ENCODE results near the gene ZNF211.

The ZNF211 gene

DNA sequence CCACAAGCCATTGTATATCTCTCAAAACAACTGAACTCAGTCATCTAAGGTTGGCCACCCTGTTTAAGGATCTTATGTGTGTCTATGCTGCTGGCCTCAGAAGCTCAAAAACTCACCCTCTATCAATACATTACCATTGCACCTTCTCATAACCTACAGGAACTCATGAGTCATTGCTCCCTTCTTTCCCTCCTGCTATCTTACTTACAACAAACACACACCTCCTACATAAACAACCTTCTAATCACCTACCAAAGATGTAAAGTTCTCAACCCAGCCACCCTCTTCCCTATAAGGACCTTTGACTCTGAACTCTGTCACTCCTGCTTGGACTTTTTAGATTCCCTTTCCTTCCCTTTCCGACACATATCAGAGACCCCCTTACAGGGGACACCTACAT, 22.5 kb downstream of the ZNF211 start:
- DNase-seq (ENCODE audit: low read depth in 2 of 2) = no peak

DNA sequence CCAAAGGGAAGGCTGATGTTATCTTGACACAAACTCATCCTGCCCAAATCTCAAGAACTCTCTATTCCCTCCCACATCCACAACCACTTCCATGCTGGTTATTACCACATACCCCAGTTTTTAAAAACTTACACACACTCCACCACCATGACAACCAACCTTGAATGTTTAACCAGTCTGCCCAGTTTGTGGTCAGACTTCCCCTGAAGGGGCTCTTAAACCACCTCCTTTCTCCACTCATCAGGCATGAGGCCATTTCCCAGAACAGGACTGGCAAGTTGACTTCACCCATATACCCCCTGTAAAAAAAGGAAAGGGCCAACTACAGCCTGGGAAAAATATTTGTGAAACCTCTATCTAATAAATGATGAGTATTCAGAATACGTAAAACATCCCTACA, 23.4 kb downstream of the ZNF211 start:
- DNase-seq (ENCODE audit: low read depth in 2 of 2) = no peak

DNA sequence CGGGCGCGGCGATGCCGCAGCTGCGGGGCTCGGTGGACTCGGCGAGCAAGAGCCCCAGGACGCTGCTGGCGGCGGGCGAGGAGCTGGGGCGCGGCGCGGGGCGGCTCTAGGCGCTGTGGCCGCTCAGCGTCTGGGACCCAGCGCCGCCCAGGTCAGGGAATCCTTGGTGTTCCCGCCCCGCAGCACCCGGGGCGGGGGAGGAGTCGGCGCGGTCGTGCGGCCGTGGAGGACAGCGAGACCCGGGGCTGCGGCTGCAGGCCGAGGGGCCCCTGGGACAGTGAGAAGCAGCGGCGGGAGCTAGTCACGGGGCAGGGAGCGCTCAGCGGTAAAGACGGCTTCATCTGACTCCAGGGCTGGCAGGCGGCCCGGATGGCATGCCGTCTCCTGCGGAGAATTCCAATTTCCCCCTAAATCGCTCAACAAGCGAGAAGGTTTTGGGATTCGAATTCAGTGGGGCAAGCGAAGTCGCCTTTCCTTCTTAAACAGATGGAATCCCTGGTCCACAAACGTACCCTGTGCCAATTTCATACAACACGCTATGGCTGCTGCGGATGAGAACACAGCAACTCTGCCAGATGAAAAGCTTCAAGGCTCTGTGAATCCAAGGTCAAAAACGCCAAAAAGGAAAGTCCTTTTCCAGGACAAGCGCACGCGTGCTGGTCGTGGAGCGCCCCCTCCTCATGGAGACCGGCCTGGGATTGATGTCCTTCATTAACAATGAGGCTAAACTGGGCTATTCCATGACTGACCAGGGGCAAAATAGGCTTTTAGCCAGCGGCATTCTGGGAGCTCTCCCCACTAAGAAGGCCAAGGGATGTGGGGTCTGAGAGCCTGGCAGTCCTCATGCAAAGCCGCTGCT, 31.5 kb downstream of the ZNF211 start:
- peak; percentile 5 to 19 for DNase-seq (ENCODE audit: low read depth in 2 of 2)

DNA sequence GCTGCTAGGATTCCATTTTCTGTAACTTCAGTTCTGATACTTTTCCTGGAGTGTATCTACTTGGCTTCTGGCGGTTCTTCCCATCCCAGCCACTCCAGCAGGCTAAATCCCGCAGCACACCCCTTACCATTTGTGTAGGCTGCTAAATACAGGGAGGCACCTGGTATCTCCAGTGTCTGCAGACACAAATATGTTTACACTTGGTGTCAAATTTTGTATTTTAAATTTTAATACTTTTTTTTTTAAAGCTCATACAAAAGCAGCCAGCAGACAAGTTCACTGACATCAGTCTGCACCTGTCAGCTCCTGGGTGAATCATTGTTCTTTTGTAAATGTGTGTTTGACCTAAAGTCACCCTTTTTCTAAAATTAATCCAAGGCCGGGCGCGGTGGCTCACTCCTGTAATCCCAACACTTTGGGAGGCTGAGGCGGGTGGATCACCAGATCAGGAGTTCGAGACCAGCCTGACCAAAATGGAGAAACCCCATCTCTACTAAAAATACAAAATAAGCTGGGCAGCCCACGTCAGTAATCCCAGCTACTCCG, 32.4 kb downstream of the ZNF211 start:
- DNase-seq (ENCODE audit: low read depth in 2 of 2) = no peak

DNA sequence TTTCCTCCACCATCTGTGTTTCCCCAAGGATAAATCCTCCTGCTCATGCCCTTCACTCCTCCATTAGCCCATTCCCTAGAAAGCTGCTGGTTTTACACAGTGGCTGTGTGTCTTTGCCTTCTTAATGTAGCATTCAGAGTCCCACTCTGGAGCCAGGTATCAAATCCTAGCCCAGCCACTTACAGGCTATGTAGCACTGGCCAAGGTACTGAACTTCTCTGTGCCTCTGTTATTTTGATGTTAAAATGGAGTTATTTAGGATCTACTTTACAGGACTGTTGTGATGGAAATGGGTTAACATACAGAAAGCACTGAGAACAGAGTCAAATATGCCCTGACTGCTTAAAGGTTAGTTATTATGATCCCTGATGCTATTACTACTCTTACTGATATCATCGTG, 34.3 kb downstream of the ZNF211 start:
- no peak for DNase-seq (ENCODE audit: low read depth in 2 of 2)

DNA sequence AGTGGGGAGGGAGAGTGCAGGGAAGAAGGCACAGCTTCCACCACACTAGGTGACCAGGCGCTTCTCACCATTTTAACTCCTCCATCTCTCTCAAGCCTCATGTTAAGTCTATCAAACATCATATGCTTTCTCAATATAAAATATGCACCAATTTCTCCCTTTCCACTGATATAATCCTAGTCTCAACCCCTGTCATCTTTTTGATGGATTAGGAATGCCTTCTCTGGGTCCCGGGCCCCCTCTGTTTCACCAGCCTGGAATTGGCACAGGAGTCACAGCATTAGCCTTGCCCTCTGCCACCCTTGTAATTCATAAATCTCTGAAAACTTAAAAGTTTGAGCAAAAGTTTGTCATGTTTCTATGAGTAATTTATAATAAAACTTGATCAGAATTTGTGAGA, 35.7 kb downstream of the ZNF211 start, which contains the start of gene ZSCAN4:
ZSCAN4 (plus strand) TSS at position 301 of the 400 bp plus-strand sequence. CDS start 7,211 bp downstream, outside the sequence.
- DNase-seq (ENCODE audit: low read depth in 2 of 2) = no peak

DNA sequence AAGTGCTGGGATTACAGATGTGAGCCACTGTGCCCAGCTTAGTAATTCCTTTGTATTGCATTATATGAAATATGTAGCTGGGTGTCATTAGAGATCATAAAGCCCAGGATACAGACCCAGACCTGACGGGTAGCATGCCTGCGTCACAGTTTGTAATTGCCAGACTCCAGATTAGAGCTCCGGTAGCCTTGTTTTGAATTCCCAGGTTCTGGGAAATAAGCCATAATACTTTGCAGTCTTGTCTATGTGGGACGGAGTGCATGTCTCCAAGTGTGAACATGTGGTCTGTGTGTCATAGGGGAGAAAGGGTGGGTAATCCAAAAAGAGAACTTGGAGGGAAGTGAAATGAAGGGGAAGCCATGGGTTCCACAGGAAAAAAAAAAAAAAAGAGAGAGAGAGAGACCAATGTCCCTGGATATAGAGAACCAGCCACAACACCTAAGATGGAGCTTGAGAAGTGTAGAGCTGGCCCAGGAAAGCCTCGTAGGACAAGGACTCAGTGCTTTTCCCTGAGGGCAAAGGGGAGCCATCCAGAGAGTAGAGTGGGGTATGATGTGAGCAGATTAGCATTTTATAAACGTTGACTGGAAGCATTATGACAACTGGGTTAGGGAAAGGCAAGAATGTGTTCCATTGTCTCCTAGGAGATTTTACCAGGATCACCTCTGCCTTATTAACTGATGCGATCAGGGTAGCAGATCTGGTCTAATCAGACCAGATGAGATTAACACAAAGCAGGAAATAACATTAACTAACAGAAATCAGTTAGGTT, 38.3 kb downstream of the ZNF211 start:
- no peak for DNase-seq (ENCODE audit: low read depth in 2 of 2)

DNA sequence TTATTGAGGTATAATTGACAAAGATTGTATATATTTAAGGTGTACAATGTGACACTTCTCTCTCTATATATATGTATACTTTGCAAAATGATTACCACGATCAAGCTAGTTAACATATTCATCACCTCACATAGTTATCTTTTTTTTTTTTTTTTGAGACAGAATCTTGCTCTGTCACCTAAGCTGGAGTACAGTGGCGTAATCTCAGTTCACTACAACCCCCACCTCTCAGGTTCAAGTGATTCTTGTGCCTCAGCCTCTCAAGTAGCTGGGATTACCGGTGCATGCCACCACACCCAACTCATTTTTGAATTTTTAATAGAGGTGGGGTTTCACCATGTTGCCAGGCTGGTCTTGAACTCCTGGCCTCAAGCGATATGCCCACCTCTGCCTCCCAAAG, 39.5 kb downstream of the ZNF211 start:
- DNase-seq (ENCODE audit: low read depth in 2 of 2) = no peak

DNA sequence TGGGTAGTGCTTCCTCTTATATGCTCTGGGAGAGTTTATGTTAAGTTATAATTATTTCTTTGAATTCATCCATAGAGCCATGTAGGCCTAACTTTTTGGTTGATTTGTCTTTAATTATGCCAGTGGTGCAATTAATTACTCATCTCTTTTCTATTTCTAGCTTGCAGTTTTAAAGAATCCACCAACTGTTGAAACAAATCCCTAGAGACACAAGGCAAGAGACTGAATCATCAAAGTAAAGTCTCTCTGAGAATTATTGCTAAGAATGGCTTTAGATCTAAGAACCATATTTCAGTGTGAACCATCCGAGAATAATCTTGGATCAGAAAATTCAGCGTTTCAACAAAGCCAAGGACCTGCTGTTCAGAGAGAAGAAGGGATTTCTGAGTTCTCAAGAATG, 42.9 kb downstream of the ZNF211 start:
- no peak for DNase-seq (ENCODE audit: low read depth in 2 of 2)

DNA sequence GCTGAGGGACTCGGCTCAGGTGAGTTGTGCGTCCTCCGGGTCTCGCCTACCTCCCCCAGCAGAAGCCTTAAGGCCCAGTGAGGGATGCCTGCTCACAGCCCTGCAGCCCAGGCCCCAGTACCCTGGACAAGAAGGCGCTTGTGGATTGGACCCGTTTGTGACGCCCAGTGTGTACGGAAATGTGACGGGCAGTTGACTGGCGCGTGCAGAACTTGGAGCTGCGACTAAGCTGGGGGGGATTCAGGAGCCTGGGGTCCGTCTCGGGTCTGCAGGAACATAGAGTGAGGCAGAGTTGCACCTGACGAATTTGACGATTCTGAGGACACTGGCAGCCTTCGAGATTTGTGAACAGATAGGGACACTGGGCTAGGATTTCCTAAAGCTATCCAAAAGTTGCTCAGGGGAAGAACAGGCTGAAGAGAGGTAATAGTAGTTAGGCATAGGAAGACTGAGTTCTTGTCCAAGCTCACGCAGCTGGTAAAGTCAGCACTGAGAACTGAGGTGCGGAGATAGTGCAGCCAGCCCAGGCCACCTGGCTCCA, 49.3 kb downstream of the ZNF211 start:
- DNase-seq (ENCODE audit: low read depth in 2 of 2) = no peak

DNA sequence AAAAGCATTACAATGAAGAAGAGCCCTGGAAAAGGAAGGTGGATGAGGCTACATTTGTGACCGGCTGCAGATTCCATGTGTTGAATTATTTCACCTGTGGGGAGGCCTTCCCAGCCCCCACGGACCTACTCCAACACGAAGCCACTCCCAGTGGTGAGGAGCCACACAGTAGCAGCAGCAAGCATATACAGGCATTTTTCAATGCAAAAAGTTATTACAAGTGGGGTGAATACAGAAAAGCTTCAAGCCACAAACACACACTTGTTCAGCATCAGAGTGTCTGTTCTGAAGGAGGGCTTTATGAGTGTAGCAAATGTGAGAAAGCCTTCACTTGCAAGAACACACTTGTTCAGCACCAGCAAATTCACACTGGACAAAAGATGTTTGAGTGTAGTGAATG, 53.8 kb downstream of the ZNF211 start:
- no peak for DNase-seq (ENCODE audit: low read depth in 2 of 2)

DNA sequence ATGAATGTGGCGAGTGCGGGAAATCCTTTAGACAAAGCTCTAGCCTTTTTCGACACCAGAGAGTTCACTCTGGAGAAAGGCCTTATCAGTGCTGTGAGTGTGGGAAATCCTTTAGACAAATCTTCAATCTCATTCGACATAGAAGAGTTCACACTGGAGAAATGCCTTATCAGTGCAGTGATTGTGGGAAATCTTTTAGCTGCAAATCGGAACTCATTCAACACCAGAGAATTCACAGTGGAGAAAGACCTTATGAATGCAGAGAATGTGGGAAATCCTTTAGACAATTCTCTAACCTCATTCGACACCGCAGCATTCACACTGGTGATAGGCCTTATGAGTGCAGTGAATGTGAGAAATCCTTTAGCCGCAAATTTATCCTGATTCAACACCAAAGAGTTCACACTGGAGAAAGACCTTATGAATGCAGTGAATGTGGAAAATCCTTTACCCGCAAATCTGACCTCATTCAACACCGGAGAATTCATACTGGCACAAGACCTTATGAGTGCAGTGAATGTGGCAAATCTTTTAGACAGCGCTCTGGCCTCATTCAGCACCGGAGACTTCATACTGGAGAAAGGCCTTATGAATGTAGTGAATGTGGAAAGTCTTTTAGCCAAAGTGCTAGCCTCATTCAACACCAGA, 54.5 kb downstream of the ZNF211 start:
- DNase-seq (ENCODE audit: low read depth in 2 of 2) = no peak

DNA sequence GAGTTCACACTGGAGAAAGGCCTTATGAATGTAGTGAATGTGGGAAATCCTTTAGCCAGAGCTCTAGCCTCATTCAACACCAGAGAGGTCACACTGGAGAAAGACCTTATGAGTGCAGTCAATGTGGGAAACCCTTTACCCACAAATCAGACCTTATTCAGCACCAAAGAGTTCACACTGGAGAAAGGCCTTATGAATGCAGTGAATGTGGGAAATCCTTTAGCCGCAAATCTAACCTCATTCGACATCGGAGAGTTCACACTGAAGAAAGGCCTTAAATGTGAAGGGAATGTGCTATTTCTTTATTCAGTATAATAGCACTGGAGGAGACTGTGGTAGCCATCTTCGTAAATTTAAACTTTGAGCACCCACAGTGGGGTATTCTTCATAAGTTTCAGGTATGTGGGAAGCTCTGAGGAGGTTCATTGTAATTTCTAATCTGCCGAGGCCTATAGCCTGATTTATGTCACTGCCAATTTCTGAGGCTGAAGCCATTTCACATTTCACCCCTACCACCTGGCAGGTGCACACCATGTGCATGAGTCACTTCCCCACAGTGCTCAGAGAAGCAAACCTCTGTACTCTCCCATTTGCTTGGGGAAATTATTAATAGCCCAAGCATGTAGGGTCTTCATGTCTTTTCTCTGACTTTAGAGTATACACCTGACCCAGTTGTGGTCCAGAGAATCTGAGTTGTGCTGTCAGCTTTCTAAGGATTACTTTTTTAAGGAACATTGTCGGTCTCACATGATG, 55.2 kb downstream of the ZNF211 start:
- DNase-seq (ENCODE audit: low read depth in 2 of 2) = no peak

DNA sequence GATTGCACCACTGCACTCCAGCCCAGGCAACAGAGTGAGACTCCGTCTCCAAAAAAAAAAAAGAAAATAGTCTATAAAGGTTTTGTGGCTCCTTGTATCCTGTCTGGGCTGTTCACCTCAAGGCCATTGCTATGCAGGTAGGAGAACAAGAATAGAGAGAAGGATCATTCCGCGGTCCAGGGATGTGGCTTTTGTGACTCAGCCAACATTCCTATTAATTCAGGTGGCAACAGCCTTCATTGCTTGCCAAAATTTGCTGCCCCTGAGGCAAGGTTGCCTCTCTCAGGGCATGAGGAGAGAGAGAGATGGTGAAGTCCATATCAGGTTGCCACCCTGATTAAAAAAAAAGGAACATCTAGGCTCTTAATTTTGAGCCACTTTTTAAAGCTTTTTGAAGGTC, 56.8 kb downstream of the ZNF211 start:
- no peak for DNase-seq (ENCODE audit: low read depth in 2 of 2)

Data from fibroblast of skin of left biceps (primary cell).